GM15510 (cell line): ENCODE results near the gene HOXC12.

Experiments used
- POLR2A ChIP-seq: IDR thresholded peaks from 3 replicates; pipeline ENCODE4 v1.6.1; 2011; ENCODE audit warnings: borderline replicate concordance; ENCODE audit not compliant: insufficient read length; ENCODE audit errors: extremely low read depth

HOXC12 gene

GRCh38 chr12:53954694-53955035 is at the start of gene HOXC12:
HOXC12 (plus strand) TSS chr12:53954903; CDS start chr12:53954930, 27 bp downstream.
- no peak for TF ChIP-seq POLR2A

- no peak for TF ChIP-seq POLR2A
These were observed 47.6 kb upstream of the HOXC12 start for GRCh38 chr12:53907103-53907502.

- TF ChIP-seq POLR2A = no peak
These were observed 37.7 kb upstream of the HOXC12 start for GRCh38 chr12:53916788-53917655.

GRCh38 chr12:53924521-53925405 is 29.9 kb upstream of the HOXC12 start:
- no peak for TF ChIP-seq POLR2A

GRCh38 chr12:53927220-53928029 is 27.3 kb upstream of the HOXC12 start:
- TF ChIP-seq POLR2A = no peak

GRCh38 chr12:53928054-53928835 is 26.5 kb upstream of the HOXC12 start:
- no peak for TF ChIP-seq POLR2A

- no peak for TF ChIP-seq POLR2A
These were observed 25.2 kb upstream of the HOXC12 start for GRCh38 chr12:53929527-53929926.

GRCh38 chr12:53930591-53931255 is 24.0 kb upstream of the HOXC12 start:
- no peak for TF ChIP-seq POLR2A

- no peak for TF ChIP-seq POLR2A
These were observed 22.7 kb upstream of the HOXC12 start for GRCh38 chr12:53931844-53932581.

GRCh38 chr12:53932915-53933314 is 21.8 kb upstream of the HOXC12 start:
- TF ChIP-seq POLR2A = no peak

- TF ChIP-seq POLR2A = no peak
These were observed 19.0 kb upstream of the HOXC12 start for GRCh38 chr12:53935383-53936341.

GRCh38 chr12:53937099-53937498 is 17.6 kb upstream of the HOXC12 start:
- no peak for TF ChIP-seq POLR2A
